Right renal cortex interstitium (tissue), 3 donors: ENCODE results near the gene MBIP. TPM values are rescaled to one million over a fixed set of nuclear protein-coding genes. Genes with fewer than 3 reads are reported as not detected.

Experiments
- DNase-seq, 3 donors: peaks; one replicate each; pipeline ENCODE4 v3.0.0-alpha.2; 2013; ENCODE audit warnings: low read depth in 3 of 3, low spot score in 2 of 3
- polyA plus RNA-seq, 3 donors: library from polyadenylated mRNA; unstranded; fragments of 120-200 nt; gene quantifications; one replicate each; pipeline ENCODE4 v1.2.1, GENCODE V29; 2013; ENCODE audit not compliant: insufficient read length in 3 of 3

The MBIP gene
- polyA plus RNA-seq, 3 donors, result 54.2 to 60.5 (median 57.7) TPM

DNA sequence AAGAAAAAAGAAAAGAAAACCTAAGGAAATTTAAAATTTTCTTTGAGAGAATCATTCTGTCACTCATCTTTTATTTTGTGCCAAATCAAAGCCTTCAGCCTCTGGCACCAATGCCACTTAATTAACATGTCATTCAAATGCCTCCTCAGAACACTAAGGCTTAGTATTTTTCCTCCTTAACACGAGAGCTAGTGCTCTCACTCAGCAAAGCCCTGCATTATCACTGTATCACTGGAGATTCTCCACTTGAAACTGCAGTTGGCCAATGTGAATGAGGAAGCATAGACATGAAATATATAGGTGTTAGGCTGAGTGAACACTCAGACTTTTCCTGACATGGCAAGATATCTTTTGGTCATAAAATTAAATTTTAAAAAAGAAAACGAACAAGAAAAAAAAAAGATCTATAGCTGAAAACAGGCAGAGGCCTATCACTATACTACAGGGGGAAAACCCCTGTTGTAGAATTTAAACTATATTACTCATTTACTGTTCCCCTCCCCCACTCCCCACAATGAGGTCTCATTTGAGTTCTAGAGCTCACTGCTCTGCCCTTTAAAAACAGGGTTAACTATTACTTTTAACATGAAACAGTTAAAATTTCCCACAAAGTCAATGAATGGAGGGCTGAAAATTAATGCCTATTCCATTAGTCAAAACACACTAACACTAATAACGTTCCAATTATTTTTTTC lies 5.1 kb downstream of the MBIP start:
- no peak for DNase-seq

DNA sequence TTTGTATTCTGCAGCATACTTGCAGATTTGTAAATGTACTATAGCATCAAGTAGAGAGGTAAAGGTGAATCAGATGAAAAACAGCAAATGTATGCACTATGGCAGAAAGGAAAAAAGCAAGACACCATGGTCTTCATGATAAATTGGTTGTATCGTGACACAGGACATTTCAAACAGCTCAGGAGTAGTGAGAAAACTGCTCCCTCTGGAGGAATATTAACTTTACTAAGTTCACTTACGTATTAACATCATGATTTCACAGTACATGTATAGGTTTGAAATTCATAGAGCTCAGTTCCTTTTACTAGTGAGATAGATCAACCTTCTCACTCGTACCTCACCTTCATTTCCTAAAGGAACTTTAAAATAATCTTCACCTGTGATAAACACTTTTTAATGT lies 6.5 kb downstream of the MBIP start:
- no peak for DNase-seq

DNA sequence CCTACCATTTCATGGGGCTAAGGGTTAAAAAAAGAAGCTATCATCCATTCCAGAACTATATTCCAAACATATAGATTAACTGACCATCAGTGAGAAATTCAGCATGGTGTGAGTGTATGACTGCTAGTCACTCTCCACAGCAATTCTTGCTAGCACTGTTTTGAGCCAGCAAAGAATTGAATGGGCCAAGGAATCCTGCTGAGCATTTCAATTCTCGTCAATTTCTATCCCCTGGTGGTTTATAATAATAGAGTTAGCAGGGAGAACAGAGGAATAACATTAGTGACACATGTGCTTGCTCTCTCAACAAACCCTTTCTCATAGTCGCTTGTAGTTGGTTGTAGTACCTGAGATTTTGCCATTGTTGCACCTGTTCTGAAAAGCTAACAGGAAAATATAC lies 7.2 kb downstream of the MBIP start:
- DNase-seq, result no peak

DNA sequence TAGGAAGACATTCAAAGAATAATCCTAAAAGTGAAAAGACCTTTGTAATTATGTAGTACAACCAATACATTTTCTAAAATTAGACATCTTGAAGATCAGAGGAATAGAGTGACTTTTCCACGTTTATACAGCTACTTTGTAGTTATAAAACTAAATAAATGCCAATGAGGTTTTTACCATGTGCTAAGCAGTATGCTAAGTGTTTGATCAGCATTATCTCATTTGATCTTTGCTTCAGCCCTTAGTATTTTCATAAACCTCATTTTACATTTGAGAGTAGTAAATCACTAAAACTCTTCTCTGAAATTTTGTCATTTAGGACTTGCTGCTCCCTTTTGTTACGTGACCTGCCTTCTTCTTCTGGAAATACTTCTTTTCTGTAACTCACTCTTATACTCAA lies 13.6 kb downstream of the MBIP start:
- DNase-seq, result no peak

DNA sequence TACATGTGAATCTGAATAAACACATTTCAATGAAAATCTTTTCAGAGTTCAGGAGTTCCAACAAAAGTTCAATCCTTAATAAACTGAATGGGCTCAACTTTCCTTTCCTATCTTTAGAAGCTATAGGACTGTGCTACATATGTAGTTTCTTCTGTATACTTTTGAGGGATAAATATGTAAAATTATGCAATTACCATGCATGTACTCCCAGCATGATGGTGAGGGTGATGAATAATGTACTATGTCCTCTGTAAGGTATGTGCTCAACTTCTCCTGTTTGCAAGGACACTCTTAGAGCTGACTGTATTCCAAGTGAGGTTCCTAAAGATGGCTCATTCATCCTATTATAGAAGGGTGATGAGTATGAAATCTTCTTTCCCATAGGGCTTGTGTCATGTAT lies 15.5 kb downstream of the MBIP start:
- DNase-seq, result no peak

DNA sequence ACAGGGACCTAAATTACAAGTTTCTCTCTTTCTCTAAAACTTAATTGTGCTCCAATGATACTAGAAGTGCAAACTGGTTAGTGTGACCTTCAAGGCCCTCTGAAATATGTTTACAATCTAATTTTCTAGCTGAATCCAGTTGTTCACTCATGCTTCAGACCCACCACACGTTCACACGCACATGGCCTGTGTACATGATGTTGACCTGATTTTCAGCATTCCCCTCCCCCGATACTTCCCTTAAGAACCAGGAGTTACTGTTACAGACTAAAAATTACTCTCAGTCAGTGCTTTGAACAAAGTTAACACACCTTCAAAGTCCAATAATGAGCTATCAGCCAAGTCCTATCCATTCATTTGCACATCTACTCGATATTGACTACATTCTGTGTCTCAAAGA lies 16.5 kb downstream of the MBIP start:
- DNase-seq, result no peak

DNA sequence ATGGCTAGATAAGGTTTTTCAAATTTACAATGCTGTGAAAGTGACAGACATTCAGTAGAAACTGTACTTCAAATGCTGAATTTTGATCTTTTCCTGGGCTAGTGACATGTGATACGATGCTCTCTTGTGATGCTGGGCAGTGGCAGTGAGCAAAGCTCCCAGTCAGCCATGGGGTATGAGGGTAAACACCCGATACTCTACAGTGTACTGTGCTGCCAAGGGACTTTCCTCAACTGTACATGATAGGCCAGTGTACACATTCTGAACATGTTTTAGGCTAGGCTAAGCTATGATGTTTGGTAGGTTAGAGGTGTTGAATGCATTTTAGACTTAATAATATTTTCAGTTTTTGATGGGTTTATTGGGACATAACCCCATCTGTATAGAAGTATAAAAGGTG lies 17.6 kb downstream of the MBIP start:
- no peak for DNase-seq

DNA sequence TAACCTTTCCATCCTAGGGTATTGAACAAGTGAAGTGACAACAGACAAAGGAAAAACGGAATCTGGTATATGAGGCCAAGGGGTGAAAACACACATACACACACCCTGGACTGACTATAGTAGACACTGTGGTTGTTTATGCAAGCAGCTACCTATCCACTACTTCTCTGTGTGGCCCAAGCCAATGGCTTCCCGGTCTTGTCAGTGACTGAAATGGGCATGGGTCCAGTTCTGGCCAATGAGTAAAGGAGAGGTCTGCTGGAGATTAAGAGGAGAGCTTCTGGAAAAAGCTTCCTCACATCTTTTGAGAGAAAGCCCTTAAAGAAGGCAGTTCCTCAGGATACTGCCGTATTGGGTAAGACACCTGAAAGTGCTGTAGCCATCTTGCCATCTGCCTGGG lies 19.3 kb downstream of the MBIP start:
- no peak for DNase-seq

DNA sequence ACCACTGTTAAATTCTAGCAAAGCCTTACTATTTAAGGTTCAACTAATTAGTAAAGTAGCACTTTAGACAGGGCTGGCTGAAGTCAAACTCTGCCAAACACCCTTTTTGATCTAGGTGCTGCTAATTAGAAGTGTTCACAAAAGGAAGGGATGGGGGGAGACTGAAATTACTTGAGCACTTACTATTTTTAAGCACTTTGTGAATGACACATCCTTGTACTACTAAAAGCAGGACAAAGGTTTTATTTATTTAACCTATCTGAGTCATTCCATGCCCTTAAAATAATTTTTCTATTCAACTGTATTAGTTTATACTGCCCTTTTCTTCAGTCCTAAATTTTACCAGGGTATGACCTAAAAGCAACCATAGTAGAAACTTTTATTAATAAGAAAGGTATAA lies 20.1 kb downstream of the MBIP start:
- no peak for DNase-seq

DNA sequence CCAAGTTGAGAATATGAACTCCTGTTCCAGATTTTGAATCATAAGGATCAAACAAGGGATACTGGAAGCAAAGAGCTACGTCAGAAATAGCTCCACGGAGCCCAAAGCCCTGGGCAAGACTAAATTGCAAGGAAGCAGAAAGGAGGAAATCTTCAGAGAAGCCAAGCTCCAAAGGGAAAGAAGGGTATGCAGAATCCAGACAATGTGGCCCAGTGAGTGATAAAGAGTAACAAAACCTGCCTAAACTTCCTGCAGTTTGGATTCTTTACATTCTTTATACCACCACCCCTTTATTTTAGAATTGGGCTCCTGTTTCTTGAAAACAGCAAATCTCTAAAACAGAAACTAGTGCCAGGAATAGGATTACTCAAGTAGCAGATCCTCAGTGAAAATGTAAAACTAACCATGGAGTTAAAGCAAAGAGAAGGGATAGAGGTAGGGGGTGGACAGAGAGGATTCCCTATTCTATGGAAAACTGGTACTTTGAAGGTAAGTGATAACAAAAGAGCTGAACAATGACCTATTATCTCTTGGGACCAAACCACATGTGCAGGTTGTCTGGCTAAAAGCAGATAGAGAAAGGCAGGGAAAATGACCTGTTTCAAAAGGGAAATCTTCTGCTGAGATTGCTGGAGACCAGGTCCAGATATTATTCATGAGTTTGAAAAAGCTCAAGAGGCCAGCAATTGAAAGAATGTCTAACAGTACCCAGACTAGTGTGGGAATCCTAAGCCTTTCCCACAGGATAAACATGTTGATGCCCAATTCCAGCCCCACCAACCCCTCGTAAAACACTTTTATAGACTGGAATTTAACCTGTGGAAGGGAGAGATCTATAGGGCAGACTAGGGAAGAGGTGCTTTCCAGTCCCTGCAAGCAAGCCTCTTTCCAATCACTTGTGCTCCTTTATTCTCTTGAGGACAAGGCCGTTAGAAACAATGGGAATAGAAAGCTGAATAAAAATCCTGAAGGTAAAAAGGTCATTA lies 24.5 kb downstream of the MBIP start:
- DNase-seq, result no peak

DNA sequence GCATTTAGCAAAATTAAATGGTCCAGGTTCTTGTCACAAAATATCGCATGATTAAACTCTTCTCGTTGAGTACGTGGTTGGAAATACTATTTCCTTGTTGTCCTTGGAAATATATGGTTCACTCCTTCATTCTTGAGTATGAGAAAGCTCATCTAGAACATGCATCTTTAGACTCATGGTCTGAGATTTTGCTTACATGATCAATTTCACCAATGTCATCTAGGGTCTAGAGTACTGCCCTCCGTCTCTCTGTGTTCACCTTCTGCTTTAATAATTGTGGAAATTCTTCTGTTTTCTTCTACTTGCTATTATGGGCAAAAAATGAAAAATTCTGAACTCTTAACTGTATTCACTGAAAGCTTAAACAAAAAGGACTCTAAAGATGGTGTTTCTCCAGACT lies 25.9 kb downstream of the MBIP start:
- DNase-seq, result no peak

DNA sequence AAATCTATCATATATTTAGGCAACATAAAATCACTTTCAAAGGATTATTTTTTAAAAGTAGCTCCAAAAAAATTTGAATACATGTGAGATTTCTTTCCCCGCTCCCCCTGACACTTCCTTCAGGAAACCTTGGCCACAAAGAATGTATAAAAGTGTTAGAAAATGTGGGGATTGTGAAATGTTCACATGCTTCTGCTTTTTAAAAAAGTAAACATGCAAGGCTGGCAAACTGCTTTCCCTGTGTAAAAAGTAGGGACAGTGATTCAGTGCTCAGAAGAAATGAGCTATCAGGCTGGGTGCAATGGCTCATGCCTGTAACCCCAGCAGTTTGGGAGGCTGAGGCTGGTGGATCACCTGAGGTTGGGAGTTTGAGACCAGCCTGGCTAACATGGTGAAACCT lies 26.6 kb downstream of the MBIP start:
- DNase-seq, result no peak

DNA sequence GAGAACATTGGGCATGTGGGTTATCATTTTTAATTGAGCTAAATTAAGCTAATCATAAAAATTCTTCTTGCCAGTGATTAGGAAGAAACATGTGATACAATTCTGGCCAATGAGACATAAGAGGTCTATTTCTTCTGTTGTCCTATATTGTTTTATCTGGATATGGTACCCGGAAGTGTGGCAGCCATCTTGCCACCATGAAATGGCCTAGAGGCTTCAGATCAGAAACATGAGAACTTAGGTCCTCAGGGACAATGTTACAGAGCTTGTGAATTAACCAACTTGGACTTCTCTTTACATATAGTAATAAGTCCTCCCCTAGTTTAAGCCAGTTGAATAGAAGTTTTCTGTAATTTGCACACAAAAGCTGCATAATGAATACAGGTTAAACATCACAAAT lies 30.5 kb downstream of the MBIP start:
- DNase-seq, result no peak

DNA sequence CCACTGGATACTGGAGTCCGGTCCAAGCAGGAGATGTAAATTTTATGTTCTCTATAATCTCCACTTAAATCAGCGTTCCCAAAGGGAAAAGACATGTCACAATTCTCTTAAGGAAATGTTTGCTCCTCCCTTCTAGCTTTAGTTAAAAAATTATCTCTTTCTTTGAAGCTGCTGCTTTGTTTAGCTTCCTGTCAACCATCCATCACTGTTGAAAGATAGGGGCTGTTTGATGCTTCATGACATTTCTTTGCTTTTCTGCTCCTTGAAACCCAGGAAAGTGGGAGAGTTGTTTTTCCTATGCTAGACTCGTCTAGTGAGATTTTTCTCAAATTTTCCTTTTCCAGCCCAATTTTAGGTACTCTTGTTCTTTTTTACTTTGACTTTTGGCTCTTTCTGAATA lies 31.9 kb downstream of the MBIP start:
- no peak for DNase-seq

DNA sequence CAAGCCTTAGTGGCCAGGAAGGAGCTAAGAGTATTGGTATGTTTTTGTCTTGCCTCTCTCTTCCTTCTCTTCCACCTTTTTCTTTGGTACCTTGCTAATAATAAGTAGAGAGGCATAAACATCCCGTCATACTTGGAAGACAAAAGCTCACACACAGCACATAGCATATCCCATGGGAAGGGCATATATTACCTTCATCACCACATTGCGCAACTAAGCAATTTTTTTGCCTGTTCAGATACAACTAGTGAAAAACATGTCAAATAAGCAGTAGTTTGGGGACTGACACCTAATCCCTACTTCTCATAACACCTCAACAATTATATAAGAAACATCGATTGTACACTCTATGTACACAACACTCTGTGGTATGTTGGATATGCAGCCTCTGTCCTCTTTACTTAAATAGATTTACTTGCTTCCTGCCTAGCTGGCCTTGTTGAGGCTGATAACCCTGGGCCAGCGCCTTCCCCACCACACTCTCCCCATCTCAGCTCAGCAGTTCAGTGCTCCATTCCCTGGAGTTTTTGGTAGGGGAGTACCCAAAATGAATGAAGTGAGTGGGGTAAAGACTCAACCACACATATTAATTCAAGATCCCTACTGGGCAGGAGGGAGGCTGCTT lies 35.4 kb downstream of the MBIP start:
- DNase-seq, result no peak

DNA sequence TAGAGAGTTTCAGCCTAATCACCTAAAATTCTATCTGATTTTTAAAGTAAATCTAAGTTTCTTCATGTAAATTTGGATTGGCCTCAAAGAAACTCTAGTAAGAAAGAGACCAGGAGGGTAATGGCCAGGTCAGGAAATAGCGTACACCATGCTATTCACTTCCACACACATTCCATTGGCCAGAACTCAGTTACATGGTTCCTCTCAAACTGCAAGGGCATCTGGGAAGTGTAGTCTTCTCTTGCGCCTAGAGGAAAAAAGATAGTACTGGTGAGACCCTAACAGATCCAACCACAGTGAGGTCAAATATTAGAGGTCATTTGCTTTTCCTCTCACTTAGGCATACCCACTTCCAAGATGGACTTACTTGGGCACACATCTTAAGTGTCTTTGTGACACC lies 39.1 kb downstream of the MBIP start:
- DNase-seq, result no peak

DNA sequence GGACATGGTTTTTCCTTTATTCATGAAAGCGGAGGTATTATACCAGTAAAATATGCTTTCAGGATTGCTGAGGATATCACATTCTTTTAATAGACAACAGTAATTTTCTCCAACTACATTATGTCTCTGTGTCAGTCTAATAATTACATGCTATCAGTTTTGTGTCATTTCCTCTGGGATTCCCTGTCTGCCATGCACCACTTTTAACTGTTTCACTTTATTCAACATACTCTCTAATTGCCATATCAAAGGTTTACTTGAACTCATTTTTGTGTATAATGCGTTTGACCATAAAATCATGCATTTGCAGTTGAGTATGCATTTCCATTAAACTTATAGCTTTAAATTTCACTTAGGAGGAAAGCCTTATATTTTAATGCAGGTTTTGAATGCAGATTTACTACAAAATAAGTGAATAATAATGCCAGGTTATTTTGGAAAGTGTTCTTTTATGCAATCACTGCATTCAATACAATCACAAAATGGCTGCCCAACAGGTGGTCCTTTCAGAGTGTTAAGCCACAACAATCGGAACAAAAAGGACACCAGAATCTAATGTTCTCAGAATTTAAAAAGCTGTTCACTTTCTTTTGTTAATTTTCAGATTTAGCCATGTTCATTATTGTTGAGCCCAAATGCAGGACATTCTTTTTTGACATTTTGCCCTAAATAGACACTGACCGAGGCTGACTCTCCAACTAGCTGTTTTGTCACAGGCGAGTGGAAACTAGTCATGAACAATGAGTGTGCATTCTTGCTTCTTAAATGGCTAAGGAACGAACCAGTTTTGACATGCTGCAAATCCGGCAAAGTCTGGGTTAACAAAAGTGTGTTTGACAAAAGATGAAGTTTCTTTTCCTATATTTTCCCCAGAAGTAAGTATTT lies 40.9 kb downstream of the MBIP start:
- no peak for DNase-seq

DNA sequence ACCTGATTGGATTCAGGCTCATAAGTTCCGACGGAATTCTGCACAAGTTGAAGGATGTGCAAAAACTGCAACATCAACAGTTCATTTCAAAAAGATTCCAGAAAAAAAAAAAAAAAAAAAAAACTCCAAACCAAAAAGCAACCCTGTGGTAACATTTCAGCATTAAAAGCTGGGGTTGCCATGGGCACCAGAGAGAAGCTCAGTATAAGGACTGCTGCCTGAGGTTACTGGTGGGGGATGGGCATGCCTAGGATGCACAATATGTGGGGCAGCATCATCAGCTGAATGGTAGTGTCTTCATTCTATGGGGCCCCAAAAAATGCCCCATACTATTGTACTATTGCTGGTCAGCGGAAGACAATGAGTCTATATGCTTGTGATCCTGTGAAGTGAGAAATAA lies 44.7 kb downstream of the MBIP start:
- no peak for DNase-seq

DNA sequence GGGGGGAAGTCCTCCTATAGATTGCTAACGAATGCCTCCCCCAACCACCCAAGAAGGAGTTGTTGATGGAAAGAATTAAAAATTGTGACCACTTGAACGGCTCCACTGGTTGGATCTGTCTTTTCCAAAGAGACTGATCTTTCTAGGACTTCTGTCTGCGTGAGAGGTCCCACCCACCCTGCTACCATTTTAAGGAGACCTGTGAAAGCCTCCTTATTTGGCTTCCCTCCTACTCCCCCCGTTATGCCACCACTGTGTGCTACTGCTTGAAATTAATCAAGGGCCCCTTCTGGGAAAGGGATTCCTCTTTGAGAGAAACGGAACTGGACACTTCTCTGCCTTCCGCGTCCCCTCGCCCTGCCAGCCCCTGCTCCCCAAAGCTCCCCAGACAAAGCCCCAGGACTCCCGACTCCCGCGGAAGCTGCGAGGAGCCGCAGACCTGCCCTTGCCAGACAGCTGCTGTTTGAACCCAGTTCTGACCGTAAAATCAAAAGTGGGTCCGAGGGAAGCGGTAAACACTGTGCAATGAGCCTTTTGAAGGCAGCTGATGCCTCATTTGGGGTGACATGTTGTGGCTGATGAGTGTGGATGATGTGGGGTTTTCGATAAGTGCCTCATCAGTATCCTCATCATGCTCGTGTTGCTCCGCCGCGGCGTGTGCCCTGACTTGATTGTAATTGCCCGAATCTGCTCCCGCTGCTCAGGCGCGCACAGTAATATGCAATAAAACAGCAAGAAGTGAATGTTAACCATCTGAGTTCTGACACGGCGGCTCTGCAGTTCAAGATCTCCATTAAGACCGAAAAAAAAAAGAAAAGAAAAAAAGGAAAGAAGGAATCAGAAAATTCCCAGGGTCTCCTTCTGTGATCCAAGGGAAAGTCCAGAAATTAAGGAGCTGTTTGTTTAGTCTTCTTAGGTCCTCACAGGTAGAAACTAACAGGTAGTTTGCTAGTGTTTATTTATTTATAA lies 48.2 kb downstream of the MBIP start:
- DNase-seq, result no peak

DNA sequence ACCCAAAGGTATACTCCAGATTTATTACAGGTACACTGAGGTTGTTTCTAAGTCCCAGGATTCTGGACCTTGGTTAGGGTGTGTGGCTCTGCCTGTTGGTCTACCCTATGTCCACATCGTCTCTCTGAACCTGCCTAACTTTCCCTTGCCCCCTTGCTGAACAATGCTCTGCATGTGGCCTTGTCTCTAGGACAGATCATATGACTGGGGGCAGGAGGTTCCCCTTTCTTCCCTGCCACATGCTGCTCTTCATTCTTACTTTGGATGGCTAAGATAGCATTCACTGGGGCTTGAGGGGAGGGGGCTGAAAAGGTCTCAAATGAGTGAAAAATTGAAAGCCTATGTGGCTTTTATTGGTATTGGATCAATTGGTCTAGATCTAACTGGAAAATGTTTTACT lies 49.2 kb downstream of the MBIP start:
- DNase-seq, result no peak
